Panc1 (cell line): Measurements from ENCODE around the gene CKB. TPM values are rescaled to one million over a fixed set of nuclear protein-coding genes. Genes with fewer than 3 reads are reported as not detected.

Source experiments
- ATAC-seq: fragments of 200-7000 bp; cut with Tn5 transposase; 2 replicates; pipeline ENCODE4 v1.9.1; 2020; ENCODE audit warnings: mild to moderate bottlenecking, moderate library complexity
- BruUV-seq: library from RNA; stranded (reverse); fragments of 400-500 nt; replicated peaks from 2 replicates; lab custom pipeline; 2021; lab: Mats Ljungman, UMichigan
- CTCF ChIA-PET: fragments of 300-600 bp; sonication (Branson Sonifier 250); formaldehyde crosslinking; loops from one replicate; lab custom pipeline; 2022; ENCODE audit warnings: antibody characterized with exemption; lab: Charles Lee
- POLR2A ChIA-PET: fragments of 300-600 bp; sonication (Branson Sonifier 250); formaldehyde crosslinking; loops from one replicate; lab custom pipeline; 2022; ENCODE audit warnings: antibody characterized with exemption; lab: Charles Lee
- DNase-seq: peaks from one replicate; pipeline ENCODE4 v3.0.0-alpha.2; 2010; ENCODE audit warnings: low read depth, low spot score
- H3K27ac ChIP-seq: 2 replicates; pipeline ENCODE4 v1.5.1; 2011; ENCODE audit warnings: mild to moderate bottlenecking, low read length, inconsistent platforms
- H3K27me3 ChIP-seq: fragments of 200-500 bp; sonication (Bioruptor generic); 2 replicates; pipeline ENCODE4 v1.6.0; 2014; ENCODE audit warnings: low read length, inconsistent platforms; ENCODE audit not compliant: control insufficient read depth, insufficient read depth
- H3K36me3 ChIP-seq: fragments of 200-500 bp; sonication (Bioruptor generic); 2 replicates; pipeline ENCODE4 v1.5.1; 2014; ENCODE audit warnings: inconsistent platforms, mild to moderate bottlenecking, low read length, moderate library complexity; ENCODE audit not compliant: control insufficient read depth, insufficient read depth
- H3K4me1 ChIP-seq: 2 replicates; pipeline ENCODE4 v1.5.1; 2011; ENCODE audit warnings: inconsistent platforms, mild to moderate bottlenecking, low read length, moderate library complexity; ENCODE audit not compliant: control insufficient read depth, insufficient read depth
- H3K4me3 ChIP-seq, 2 experiments: 2 replicates each; pipeline ENCODE4 v1.5.1; 2011 to 2012; ENCODE audit warnings: low read depth in 2 of 2, low read length in 2 of 2, mild to moderate bottlenecking in 2 of 2, inconsistent platforms in 1 of 2, moderate library complexity in 1 of 2
- H3K9me3 ChIP-seq: fragments of 200-500 bp; sonication (Bioruptor generic); 2 replicates; pipeline ENCODE4 v1.5.1; 2014; ENCODE audit warnings: low read depth, mild to moderate bottlenecking, inconsistent platforms, low read length, moderate library complexity; ENCODE audit not compliant: control insufficient read depth, insufficient read depth
- POLR2AphosphoS5 ChIP-seq: IDR thresholded peaks from 2 replicates; pipeline ENCODE4 v1.6.1; 2012; ENCODE audit warnings: mild to moderate bottlenecking, low read depth, low read length, moderate library complexity
- REST ChIP-seq, 2 experiments: IDR thresholded peaks; 2 replicates each; pipeline ENCODE4 v1.6.1; 2011 to 2012; ENCODE audit warnings: low read depth in 2 of 2, control low read depth in 1 of 2, low read length in 1 of 2, mild to moderate bottlenecking in 1 of 2, moderate library complexity in 1 of 2; ENCODE audit not compliant: insufficient read depth in 1 of 2
- SIN3A ChIP-seq: IDR thresholded peaks from 2 replicates; pipeline ENCODE4 v1.6.1; 2012; ENCODE audit warnings: low read depth, mild to moderate bottlenecking, low read length, moderate library complexity, borderline replicate concordance; ENCODE audit not compliant: insufficient read depth
- TCF7L2 ChIP-seq: IDR thresholded peaks from 2 replicates; pipeline ENCODE4 v1.6.1; 2011; ENCODE audit warnings: mild to moderate bottlenecking, low read depth, low read length, inconsistent platforms
- in situ Hi-C: cut with HindIII; loops from 2 replicates; pipeline ENCODE4 v1.10.0; 2016; ENCODE audit warnings: low sequenced_read_pairs, low pct_unique_long_range_greater_than_20kb
- intact Hi-C: fragments of 100-400 bp; cut with micrococcal nuclease; formaldehyde crosslinking; loops from one replicate; pipeline ENCODE4 v1.10.0; 2022; ENCODE audit not compliant: unreplicated experiment
- total RNA-seq: library from RNA; stranded (reverse); gene quantifications from one replicate; pipeline ENCODE4 v1.2.1, GENCODE V29; 2021; ENCODE audit not compliant: unreplicated experiment
- TF ChIP-seq, protein P1 (sequence below): fragments of 450-650 bp; IDR thresholded peaks from 2 replicates; pipeline ENCODE4 v1.5.1; 2017; ENCODE audit warnings: mild to moderate bottlenecking

Gene CKB
- total RNA-seq, 1 experiment from 2014 or later = 436 TPM

- Histone ChIP-seq H3K27me3 (no peaks in the 10 kb centered on the region), H3K27ac (peak overlapping the region; percentile 34), H3K4me3 (no peak overlapping the region), H3K36me3 (no peaks in the 10 kb centered on the region), H3K4me1 (peaks cover 30% of the 10 kb centered on the region), H3K9me3 (no peaks in the 10 kb centered on the region)
- POLR2A ChIA-PET = interaction anchor here (0.6 to 0.7 kb wide), 2 partner anchors 18 to 20 kb away, joined by 5 to 8 read pairs; no protein-coding TSS in a partner anchor
- TF ChIP-seq, protein P1, sequence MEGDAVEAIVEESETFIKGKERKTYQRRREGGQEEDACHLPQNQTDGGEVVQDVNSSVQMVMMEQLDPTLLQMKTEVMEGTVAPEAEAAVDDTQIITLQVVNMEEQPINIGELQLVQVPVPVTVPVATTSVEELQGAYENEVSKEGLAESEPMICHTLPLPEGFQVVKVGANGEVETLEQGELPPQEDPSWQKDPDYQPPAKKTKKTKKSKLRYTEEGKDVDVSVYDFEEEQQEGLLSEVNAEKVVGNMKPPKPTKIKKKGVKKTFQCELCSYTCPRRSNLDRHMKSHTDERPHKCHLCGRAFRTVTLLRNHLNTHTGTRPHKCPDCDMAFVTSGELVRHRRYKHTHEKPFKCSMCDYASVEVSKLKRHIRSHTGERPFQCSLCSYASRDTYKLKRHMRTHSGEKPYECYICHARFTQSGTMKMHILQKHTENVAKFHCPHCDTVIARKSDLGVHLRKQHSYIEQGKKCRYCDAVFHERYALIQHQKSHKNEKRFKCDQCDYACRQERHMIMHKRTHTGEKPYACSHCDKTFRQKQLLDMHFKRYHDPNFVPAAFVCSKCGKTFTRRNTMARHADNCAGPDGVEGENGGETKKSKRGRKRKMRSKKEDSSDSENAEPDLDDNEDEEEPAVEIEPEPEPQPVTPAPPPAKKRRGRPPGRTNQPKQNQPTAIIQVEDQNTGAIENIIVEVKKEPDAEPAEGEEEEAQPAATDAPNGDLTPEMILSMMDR = no peak
- TF ChIP-seq SIN3A (no peak), TCF7L2 (no peak), POLR2AphosphoS5 (no peak), REST (IDR thresholded peaks at IDR 0.05; ENCODE audit: insufficient read depth in 1 of 2, low read depth in 2 of 2, low read length in 1 of 2) (no peak)
- BruUV-seq = no TSS peak
- no peak for DNase-seq
- no peak for ATAC-seq
- in situ Hi-C loops (no loop called here), intact Hi-C loops (no loop called here)
- CTCF ChIA-PET = interaction anchor here (0.7 kb wide), 1 partner anchor 51 kb away, joined by 3 read pairs; no protein-coding TSS in a partner anchor
These were observed 27.0 kb upstream of the CKB start for GRCh38 chr14:103549361-103550311.

- Histone ChIP-seq H3K27ac (no peak overlapping the region), H3K36me3 (no peaks in the 10 kb centered on the region), H3K4me1 (peaks cover 33% of the 10 kb centered on the region), H3K9me3 (no peaks in the 10 kb centered on the region), H3K27me3 (no peaks in the 10 kb centered on the region), H3K4me3 (no peak overlapping the region)
- intact Hi-C loops (no loop called here), in situ Hi-C loops (no loop called here)
- DNase-seq (no peak), ATAC-seq (no peak)
- CTCF ChIA-PET = no interaction called here
- no peak for TF ChIP-seq REST (IDR thresholded peaks at IDR 0.05; ENCODE audit: insufficient read depth in 1 of 2, low read depth in 2 of 2, low read length in 1 of 2)
- TF ChIP-seq POLR2AphosphoS5 = no peak
- no peak for TF ChIP-seq TCF7L2
- TF ChIP-seq, protein P1 = no peak
- no peak for TF ChIP-seq SIN3A
- POLR2A ChIA-PET = no interaction called here
- BruUV-seq = no TSS peak
These were observed 26.1 kb upstream of the CKB start for GRCh38 chr14:103548463-103549351.
